GM21390 (cell line): ENCODE measurements around the gene YWHAQ.
A peak's percentile ranks its signal among the peaks of the same experiment; 100 is the strongest.
"Not testable (repeated sequence)": the region's sequence is repeated elsewhere in the genome, so short reads cannot be mapped to it uniquely, and the experiment has no call there.

ENCODE experiments used
- ATAC-seq: cut with Tn5 transposase; IDR thresholded peaks from one replicate; pipeline ENCODE4 v1.9.1; 2021; ENCODE audit not compliant: unreplicated experiment

YWHAQ gene

DNA sequence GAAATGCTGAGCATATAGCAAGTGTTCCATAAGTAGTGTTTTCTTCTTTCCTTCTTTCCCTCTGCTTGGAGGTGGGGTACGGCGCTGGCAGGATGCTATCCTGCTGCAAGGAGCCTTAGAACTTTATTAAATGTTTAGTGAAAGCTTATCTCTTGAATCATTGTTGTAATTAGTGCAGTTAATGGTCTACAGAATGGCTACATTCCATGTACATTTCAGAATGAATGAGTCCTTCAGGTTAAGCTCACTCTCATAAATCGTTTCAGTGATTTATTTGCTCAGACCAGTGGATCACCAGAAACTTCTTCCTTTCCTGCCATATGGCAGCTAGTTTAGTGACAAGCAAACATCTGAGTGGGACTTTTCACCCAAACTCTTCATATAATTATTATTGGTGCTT, 3.3 kb upstream of the YWHAQ start:
- no peak for ATAC-seq

GRCh38 chr2:9631878-9632700, 1.3 kb upstream of the YWHAQ start:
- ATAC-seq: no peak

GRCh38 chr2:9631553-9631819, 689 bp upstream of the YWHAQ start:
- ATAC-seq: no peak

DNA sequence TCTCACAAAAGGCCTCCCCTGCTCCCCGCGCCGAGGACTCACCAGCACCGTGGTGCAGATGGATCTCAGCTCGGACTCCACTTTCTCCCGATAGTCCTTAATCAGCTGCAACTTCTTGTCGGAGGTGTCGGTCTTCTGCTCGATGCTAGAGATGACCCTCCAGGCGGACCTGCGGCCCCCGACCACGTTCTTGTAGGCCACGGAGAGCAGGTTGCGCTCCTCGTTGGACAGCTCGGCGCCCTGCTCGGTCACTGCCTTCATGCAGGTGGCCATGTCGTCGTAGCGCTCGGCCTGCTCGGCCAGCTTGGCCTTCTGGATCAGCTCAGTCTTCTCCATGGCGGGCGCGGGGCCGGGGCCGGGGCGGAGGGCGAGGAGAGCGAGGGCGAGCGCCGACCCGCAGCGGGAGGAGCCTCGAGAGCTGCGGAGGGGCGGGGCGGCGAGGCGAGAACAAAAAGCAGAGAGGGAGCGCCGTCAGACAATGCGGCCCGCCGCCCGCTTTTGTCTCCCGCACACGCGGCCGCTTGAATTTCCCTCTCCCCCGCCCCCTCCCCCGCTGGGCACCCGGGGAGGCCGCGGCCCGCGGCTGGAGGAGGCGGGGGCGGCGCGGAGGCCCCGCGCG, 571 bp downstream of the YWHAQ start:
- peak; percentile 53 for ATAC-seq

DNA sequence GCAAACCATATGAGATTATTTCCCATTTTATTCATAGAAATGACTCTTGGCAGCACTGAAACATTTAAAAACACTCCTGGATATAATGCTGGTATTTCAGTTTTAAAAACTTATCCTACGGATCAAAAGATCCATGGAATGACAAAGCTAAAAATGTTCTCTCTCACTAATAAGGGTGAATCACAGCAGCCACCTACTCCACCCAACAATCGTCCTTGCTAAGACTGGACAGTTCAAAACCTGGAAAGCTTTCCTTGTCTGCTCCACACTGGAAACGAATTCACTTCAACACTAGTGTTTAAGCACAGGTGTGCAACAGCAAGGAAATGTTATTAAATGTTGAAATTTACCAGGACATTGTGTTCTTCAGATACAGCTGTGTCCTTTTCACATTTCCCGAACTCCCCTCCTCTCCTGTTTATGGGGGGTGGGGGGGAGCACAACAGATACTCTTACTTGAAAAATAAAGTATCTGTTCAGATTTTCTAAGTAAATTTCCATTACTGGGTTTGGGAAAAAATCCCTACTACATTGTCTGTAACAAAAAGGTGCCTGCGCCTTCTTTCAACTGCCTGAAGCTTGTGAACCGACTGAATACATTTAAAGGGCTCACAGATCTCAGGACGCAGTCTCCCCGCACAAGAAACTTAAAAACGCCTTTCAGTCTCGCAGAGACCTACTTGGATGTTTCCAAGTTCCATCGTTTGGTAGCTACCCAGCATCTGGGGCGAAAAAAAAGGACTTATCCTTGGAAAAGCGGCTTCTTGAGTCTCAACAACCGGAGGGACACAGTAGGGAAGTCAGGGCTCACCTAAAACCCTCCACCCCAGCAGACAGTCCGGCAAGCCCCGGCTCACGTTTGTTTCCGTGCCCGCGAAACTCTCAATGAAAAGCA, 1.3 kb downstream of the YWHAQ start:
- ATAC-seq: peak; percentile 6

- no peak for ATAC-seq
Measured at GRCh38 chr2:9627310-9627709, 3.5 kb downstream of the YWHAQ start.

DNA sequence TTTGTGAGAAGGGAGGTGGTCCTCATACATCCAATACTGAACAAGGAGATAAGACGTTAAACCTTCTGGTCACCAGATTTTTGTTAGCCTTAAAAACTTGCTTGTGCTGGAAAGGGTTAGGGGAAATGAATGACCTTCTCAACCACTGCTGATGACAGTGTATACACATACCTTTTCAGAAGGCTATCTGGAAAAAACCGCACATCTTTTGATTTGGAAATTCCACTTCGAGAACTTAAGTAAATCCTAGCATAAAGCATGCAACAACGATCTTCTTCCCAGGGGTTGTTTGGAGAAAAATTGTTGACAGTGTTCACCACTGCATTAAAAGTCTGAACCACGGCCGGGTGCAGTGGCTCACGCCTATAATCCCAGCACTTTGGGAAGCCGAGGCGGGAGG, 7.6 kb downstream of the YWHAQ start:
- ATAC-seq: no peak

DNA sequence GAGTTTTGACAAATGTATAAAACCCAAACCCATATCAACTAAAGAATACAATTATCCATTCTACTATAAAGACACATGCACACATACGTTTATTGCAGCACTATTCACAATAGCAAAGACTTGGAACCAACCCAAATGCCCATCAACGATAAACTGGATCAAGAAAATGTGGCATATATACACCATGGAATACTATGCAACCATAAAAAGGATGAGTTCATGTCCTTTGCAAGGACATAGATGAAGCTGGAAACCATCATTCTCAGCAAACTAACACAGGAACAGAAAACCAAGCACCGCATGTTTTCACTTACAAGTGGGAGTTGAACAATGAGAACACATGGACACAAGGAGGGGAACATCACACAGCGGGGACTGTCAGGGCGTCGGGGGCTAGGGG, 9.1 kb downstream of the YWHAQ start:
- ATAC-seq: not testable (repeated sequence)

DNA sequence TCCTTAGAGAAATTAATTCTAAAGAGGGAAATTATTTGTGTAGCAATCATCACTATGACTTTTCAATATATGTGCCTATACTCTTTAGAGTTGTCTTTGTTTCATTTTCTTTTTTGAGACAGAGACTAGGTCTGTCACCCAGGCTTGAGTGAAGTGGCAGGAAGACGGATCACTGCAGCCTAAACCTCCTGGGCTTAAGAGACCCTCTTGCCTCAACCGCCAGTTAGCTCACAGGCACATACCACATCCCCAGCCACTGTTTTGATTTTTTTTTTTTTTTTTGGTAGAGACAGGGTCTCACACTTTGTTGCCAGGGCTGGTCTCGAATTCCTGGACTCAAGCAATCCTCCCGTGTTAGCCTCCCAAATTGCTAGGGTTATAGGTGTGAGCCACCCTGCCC, 12.4 kb downstream of the YWHAQ start:
- peak; percentile 73 for ATAC-seq

GRCh38 chr2:9617749-9618148, 13.0 kb downstream of the YWHAQ start:
- no peak for ATAC-seq

DNA sequence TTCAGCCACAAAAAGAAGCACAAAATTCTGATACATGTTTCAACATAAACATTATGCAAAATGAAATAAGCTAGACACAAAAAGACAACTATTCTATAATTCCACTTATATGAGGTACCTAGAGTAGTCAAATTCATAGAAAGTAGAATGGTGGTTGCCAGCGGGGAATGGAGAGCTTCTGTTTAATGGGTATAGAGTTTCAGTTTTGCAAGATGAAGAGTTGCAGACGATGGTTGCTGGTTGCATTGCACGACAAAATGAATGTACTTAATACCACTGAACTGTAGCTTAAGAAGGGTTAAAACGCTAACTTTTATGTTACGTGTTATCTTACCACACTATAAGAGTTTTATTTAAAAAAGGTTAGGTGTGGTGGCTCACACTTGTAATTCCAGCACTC, 13.5 kb downstream of the YWHAQ start:
- ATAC-seq: no peak

GRCh38 chr2:9614562-9614961, 16.2 kb downstream of the YWHAQ start:
- ATAC-seq: no peak

GRCh38 chr2:9613291-9613690, 17.5 kb downstream of the YWHAQ start:
- ATAC-seq: no peak

DNA sequence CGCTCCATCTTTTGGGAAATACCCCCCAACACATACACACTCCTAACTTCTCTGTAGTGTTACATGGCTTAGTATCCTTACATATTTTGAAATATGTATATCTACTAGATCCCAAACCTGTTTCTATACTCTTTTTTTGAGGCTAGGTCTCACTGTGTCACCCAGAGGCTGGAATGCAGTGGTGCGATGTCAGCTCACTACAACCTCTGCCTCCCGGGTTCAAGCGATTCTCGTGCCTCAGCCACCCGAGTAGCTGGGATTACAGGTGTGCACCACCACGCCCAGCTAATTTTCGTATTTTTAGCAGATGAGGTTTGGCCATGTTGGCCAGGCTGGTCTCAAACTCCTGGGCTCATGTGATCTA, 19.3 kb downstream of the YWHAQ start:
- not testable (repeated sequence) for ATAC-seq

DNA sequence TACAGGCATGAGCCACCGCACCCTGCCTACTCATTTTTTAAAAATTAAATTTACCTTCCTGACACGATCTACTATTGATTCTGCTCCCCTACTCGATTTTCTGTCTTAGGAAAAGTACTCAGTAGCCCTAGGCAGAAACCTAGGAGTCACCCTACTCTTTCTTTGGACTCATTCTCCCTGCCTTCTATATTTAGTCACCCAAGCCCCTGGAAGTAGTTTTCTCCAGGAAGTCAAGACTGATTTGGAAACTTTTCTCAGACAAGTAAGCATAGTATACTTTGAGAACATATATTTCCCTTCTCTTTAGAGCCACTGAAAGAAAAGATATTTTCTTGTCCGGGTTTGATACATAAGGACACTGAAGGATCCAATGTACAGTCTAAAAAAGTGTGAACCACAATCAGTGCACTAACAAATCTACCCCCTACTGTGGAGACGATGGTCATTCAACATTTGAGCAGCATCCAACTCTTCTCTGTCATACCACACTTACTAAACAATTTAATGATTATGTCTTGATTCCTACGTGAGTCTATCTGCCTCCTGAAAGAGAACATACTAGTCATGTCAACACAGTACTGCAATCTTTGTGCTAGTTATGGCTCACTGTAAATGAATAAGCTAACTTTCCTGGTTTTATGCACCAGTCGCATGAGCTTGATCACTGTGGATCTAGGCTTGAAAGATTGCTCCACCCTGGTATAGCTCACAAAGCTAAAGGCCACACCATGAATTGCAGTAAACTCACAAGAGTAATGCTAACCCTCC, 19.8 kb downstream of the YWHAQ start:
- no peak for ATAC-seq

- peak; percentile 17 for ATAC-seq
Measured at GRCh38 chr2:9608491-9608890, 22.3 kb downstream of the YWHAQ start.

DNA sequence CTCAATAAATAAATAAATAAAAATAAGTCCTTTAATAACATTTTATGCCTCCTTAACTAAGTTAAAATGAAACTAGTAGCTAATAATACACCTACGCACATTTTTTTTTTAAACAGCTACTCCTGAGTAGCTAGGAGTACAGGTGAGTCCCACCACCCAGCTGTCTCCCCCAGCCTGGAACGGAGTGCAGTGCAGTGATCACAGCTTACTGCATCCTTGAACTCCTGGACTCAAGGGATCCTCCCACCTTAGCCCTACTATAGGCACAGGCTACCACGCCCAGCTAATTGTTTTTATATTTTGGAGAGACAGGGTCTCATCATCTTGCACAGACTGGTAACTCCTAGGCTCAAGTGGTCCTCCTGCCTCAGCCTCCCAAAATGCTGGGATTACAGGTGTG, 28.4 kb downstream of the YWHAQ start:
- no peak for ATAC-seq

DNA sequence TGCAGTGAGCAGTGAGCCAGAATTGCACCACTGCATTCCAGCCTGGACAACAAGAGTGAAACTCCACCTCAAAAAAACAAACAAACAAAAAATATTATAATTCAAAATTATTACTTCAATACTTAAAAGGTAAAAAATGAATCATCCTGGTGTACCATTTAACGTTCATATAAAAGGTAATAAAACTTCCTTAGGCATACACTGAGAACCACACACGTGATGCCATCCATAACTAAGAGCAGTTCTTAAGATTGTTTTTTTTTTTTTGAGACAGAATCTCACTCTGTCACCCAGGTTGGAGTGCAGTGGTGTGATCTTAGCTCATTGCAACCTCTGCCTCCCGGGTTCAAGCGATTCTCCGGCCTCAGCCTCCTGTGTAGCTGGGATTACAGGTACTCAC, 29.4 kb downstream of the YWHAQ start:
- no peak for ATAC-seq

GRCh38 chr2:9599430-9599829, 31.4 kb downstream of the YWHAQ start:
- no peak for ATAC-seq

DNA sequence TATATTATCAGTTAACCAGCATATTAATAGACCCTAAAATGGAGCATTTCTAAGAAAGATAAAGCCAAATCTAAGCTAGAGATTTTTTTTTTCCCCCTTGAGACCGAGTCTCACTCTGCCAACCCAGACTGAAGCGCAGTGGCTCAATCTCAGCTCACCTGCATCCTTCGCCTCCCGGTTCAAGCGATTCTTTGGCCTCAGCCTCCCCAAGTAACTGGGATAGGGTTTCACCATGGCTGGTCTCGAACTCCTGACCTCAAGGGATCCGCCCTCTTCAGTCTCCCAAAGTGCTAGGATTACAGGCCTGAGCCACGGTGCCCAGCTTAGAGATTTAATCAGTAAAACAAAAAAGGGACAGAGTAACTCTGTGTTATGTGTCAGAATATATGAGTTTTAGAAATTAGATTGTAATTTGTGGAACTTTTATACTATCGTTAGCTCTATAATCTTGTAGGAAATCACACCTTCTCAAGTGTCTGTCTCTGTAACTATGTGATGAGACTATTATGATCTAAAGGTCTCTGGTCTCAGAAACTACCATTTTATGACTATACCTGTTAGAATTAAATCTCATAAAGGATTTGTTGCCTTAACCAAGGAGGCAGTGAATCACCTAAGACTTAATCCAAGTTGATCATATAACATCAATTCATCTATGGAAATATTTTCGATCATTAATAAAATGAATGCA, 34.0 kb downstream of the YWHAQ start:
- ATAC-seq: no peak

DNA sequence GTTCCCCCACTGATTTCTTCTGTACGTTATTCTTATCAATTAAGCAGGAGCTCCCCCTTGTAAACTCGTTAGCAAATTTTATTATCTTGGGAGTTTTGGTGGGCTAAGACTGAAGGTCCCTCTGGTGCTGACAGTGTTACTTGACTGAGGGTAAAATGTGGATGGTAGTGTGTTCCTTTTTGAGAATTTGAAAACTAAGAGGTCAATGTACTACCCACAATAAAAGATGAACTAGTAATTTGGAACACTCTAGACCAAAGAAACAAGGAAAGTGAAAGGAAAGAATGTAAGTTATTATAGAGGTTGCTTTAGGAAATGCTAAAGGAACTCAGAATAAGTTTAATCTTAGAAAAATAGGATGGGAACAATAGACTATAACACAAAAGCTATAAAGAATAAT, 35.1 kb downstream of the YWHAQ start:
- ATAC-seq: no peak
